Urinary bladder (tissue), 2 donors: ENCODE data around the gene TRAF1. TPM values are rescaled to one million over a fixed set of nuclear protein-coding genes. Genes with fewer than 3 reads are reported as not detected.

ENCODE experiments used
- polyA plus RNA-seq: library from polyadenylated mRNA; stranded (reverse); fragments of 200-250 nt; gene quantifications from one replicate; pipeline ENCODE4 v1.2.3, GENCODE V29; 2013
- total RNA-seq: library from RNA; depleted of rRNA; stranded (reverse); fragments of >200 nt; gene quantifications from one replicate; pipeline ENCODE4 v1.2.3, GENCODE V29; 2014
- donor health status: healthy.

The TRAF1 gene
- total and polyA plus RNA-seq, 2 donors, result 4.5 to 5.3 TPM

Other genes with a start within 250 kb of the TRAF1 start
- 18.3 TPM for gene MEGF9, start 212.3 kb downstream of the TRAF1 start, total RNA-seq
- gene MEGF9, start 212.3 kb downstream of the TRAF1 start, polyA plus RNA-seq, result 9.7 TPM
- 48.5 TPM for gene FBXW2, start 133.4 kb downstream of the TRAF1 start, total RNA-seq
- gene FBXW2, start 133.4 kb downstream of the TRAF1 start, polyA plus RNA-seq, result 29.3 TPM
- gene PSMD5, start 83.9 kb downstream of the TRAF1 start, total RNA-seq, result 38.0 TPM
- gene PSMD5, start 83.9 kb downstream of the TRAF1 start, polyA plus RNA-seq, result 27.6 TPM
- gene PHF19, start 49.6 kb downstream of the TRAF1 start, total RNA-seq, result 36.6 TPM
- 44.6 TPM for gene PHF19, start 49.6 kb downstream of the TRAF1 start, polyA plus RNA-seq
- 18.1 TPM for gene C5, start 123.5 kb upstream of the TRAF1 start, total RNA-seq
- 3.2 TPM for gene C5, start 123.5 kb upstream of the TRAF1 start, polyA plus RNA-seq
- gene CNTRL, start 148.2 kb upstream of the TRAF1 start, total RNA-seq, result 37.8 TPM
- 8.7 TPM for gene CNTRL, start 148.2 kb upstream of the TRAF1 start, polyA plus RNA-seq